ENCODE measurements around the gene GOLPH3L. TPM values are rescaled to one million over a fixed set of nuclear protein-coding genes. Genes with fewer than 3 reads are reported as not detected.

GOLPH3L gene
- total and polyA plus RNA-seq, 2 experiments from 2014 or later: 23.5 to 29.6 TPM

GRCh38 chr1:150627826-150628410 is 69.0 kb downstream of the GOLPH3L start:
- Mint-ChIP-seq H3K36me3 (ENCODE audit: low read depth) (peaks cover 56% of the 10 kb centered on the region), H3K27me3 (ENCODE audit: insufficient read depth, low read depth, poor library complexity) (peaks cover 9% of the 10 kb centered on the region), H3K4me3 (no peak overlapping the region), H3K9me3 (no peaks in the 10 kb centered on the region), H3K27ac (peak overlapping the region; percentile 48; the same call in 1 of the 2 replicates), H3K4me1 (peaks cover 48% of the 10 kb centered on the region)
- Histone ChIP-seq H3K4me3 (peak overlapping the region; percentile 67), H4K20me1 (replicated peaks; ENCODE audit: insufficient read depth) (peaks cover 8% of the 10 kb centered on the region), H3K4me2 (peak overlapping the region; percentile 84), H3K9me2 (ENCODE audit: insufficient read depth) (no peaks in the 10 kb centered on the region), H3K27me3 (ENCODE audit: insufficient read depth) (no peaks in the 10 kb centered on the region), H2AFZ (no peak overlapping the region), H3K79me2 (replicated peaks; ENCODE audit: insufficient read depth) (peaks cover 59% of the 10 kb centered on the region), H3K36me3 (ENCODE audit: insufficient read depth) (peaks cover 38% of the 10 kb centered on the region), H3F3A (replicated peaks; ENCODE audit: low read depth) (peaks cover 27% of the 10 kb centered on the region), H3K27ac (ENCODE audit: low read depth) (peak overlapping the region; percentile 48), H3K4me1 (ENCODE audit: insufficient read depth) (peaks cover 31% of the 10 kb centered on the region)
- no peak for TF ChIP-seq ZNF331 (CRISPR knock-in tag; IDR thresholded peaks at IDR 0.05; ENCODE audit: low read depth)
- no peak for TF ChIP-seq EZH2 (IDR thresholded peaks at IDR 0.05; ENCODE audit: low read depth, unreplicated experiment)
- TF ChIP-seq NANOG (IDR thresholded peaks at IDR 0.05; ENCODE audit: borderline replicate concordance): no peak
- TF ChIP-seq POLR2AphosphoS5 (IDR thresholded peaks at IDR 0.05; ENCODE audit: low read depth): no peak
- no peak for TF ChIP-seq EZH2phosphoT487 (IDR thresholded peaks at IDR 0.05; ENCODE audit: unreplicated experiment)
- TF ChIP-seq ETS1 (IDR thresholded peaks at IDR 0.05): no peak
- TF ChIP-seq STAT1 (IDR thresholded peaks at IDR 0.05; ENCODE audit: unreplicated experiment): no peak
- no peak for TF ChIP-seq CREB1 (CRISPR knock-in tag; IDR thresholded peaks at IDR 0.05; ENCODE audit: low read depth)
- TF ChIP-seq ZNF462 (CRISPR knock-in tag; IDR thresholded peaks at IDR 0.05): no peak
- no peak for TF ChIP-seq ZNF114 (CRISPR knock-in tag; IDR thresholded peaks at IDR 0.05)
- no peak for TF ChIP-seq CTCF (conservative IDR thresholded peaks at IDR 0.05; ENCODE audit: low read depth in 2 of 2)
- TF ChIP-seq, protein P1, sequence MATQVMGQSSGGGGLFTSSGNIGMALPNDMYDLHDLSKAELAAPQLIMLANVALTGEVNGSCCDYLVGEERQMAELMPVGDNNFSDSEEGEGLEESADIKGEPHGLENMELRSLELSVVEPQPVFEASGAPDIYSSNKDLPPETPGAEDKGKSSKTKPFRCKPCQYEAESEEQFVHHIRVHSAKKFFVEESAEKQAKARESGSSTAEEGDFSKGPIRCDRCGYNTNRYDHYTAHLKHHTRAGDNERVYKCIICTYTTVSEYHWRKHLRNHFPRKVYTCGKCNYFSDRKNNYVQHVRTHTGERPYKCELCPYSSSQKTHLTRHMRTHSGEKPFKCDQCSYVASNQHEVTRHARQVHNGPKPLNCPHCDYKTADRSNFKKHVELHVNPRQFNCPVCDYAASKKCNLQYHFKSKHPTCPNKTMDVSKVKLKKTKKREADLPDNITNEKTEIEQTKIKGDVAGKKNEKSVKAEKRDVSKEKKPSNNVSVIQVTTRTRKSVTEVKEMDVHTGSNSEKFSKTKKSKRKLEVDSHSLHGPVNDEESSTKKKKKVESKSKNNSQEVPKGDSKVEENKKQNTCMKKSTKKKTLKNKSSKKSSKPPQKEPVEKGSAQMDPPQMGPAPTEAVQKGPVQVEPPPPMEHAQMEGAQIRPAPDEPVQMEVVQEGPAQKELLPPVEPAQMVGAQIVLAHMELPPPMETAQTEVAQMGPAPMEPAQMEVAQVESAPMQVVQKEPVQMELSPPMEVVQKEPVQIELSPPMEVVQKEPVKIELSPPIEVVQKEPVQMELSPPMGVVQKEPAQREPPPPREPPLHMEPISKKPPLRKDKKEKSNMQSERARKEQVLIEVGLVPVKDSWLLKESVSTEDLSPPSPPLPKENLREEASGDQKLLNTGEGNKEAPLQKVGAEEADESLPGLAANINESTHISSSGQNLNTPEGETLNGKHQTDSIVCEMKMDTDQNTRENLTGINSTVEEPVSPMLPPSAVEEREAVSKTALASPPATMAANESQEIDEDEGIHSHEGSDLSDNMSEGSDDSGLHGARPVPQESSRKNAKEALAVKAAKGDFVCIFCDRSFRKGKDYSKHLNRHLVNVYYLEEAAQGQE (IDR thresholded peaks at IDR 0.05; ENCODE audit: unreplicated experiment): no peak
- TF ChIP-seq JUNB (IDR thresholded peaks at IDR 0.05; ENCODE audit: unreplicated experiment): no peak
- DNase-seq (ENCODE audit: low spot score): no peak
- ATAC-seq: no peak

Data from GM23338 (cell line).